ENCODE results near the gene CCR8. TPM values are rescaled to one million over a fixed set of nuclear protein-coding genes. Genes with fewer than 3 reads are reported as not detected.
"Not testable (repeated sequence)": the region's sequence is repeated elsewhere in the genome, so short reads cannot be mapped to it uniquely, and the experiment has no call there.

CCR8 gene
- total RNA-seq, 1 experiment from 2014 or later: not detected

DNA sequence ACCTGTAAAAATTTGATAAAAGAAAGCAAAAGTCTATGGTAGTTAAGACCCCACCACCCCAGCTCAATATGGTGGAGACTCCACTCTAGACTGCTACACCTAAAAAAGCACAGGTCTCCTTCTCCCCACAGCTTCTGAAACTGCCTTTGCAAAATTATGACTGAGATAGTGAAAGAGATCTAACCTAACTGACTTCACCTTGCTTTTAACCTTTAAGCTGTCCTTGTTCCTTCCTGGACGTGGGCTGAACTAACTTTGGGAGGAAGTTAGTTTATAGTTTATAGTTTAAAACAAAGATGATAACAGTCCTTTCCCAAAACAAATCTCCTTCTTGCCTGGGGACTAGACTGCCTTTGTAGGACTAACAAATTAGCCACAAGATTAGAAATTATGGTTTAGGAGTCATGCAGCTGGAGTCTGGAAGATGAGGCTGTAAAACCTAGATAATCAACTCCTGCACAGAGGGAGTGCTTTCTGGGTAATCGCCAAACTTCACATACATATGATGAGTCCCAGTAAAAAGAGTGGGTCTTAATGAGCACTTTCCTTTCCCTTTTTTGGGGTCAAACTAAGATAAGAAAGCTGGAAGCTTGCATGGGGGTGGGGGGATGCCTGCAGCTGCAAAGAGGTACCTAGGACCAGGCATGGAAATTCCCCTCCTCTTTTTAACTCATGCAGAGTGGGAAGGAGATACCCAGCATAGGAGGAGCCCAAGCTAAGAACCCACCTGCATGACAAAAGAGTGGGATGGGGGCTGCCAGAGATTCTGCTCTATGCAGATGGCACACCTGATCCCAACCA is 17.5 kb downstream of the CCR8 start:
- Histone ChIP-seq H3K4me1 (replicated peaks) (no peaks in the 10 kb centered on the region), H3K27me3 (replicated peaks) (no peaks in the 10 kb centered on the region), H3K4me3 (no peak overlapping the region), H3K36me3 (no peaks in the 10 kb centered on the region), H3K27ac (no peak overlapping the region), H3K9me3 (replicated peaks) (no peaks in the 10 kb centered on the region)
- DNase-seq (ENCODE audit: low read depth in 1 of 2, low spot score in 2 of 2): no peak

DNA sequence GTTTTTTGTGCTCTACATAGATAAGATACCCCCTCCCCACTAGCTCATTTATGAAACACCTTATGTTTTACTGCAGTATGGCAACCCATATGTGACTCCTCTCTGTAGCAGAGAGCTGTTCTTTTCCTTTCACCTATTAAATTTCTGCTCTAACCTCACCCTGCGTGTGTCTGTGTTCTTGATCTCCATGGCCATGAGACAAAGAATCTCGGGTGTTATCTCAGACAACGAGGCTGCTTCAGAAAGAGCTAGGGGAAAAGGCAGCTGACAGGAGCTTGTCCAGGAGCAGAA is 18.0 kb downstream of the CCR8 start:
- no peaks in the 10 kb centered on the region for H3K36me3 ChIP-seq

DNA sequence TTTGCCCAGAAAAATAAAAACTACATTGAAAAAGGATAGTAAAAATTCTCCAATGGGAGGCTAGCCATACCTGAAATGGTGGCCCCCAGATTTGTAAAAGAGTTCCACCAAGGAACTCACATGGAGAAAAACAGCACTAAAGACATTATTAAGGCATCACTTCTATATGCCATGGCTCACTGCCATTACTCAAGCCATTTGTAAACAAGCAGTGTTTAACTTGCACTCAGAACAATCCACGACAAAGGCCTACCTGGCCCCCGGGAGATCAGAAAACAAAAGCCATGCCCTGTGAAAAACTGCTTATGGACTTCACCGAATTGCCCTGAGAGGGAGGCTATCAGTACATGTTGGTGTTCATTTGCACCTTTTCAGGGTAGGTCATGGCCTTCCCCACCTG is 19.6 kb downstream of the CCR8 start:
- Histone ChIP-seq H3K4me1 (replicated peaks) (no peaks in the 10 kb centered on the region), H3K9me3 (replicated peaks) (no peaks in the 10 kb centered on the region), H3K36me3 (no peaks in the 10 kb centered on the region), H3K27me3 (replicated peaks) (no peaks in the 10 kb centered on the region), H3K27ac (no peak overlapping the region), H3K4me3 (no peak overlapping the region)
- DNase-seq (ENCODE audit: low read depth in 1 of 2, low spot score in 2 of 2): no peak

More for the DNA sequence above, 18.0 kb downstream of the CCR8 start:
- Histone ChIP-seq H3K9me3 (replicated peaks) (no peaks in the 10 kb centered on the region), H3K27ac (no peak overlapping the region), H3K4me3 (no peak overlapping the region), H3K4me1 (replicated peaks) (no peaks in the 10 kb centered on the region), H3K27me3 (replicated peaks) (no peaks in the 10 kb centered on the region)
- DNase-seq (ENCODE audit: low read depth in 1 of 2, low spot score in 2 of 2): no peak

DNA sequence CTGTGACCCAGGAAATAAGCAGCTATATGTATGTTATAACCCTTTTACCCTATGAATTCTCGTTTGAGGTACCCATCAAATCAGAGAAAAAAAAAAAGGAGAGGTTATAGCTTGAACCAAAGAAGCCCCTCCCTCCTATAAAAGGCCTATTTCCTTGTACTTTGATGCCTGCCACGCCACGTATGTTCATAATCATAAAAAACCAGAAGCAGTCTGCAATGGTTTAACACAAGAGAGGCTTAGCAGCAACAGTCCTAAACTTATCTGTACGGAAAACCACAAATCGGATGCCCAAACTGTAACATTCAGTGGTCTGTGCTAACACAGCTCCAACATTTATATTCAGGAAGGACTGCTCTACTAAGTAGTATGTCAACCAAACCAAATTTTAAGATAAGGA is 21.2 kb downstream of the CCR8 start:
- H3K27ac ChIP-seq: no peak overlapping the region

GRCh38 chr3:39351134-39351533 is 21.6 kb downstream of the CCR8 start:
- not testable (repeated sequence) for DNase-seq (ENCODE audit: low read depth in 1 of 2, low spot score in 2 of 2); H3K27ac ChIP-seq; H3K27me3 ChIP-seq (replicated peaks); H3K9me3 ChIP-seq (replicated peaks); H3K4me1 ChIP-seq (replicated peaks); H3K36me3 ChIP-seq; H3K4me3 ChIP-seq

More for the DNA sequence above, 21.2 kb downstream of the CCR8 start:
- H3K4me1 ChIP-seq (replicated peaks): no peaks in the 10 kb centered on the region
- no peaks in the 10 kb centered on the region for H3K36me3 ChIP-seq
- no peaks in the 10 kb centered on the region for H3K27me3 ChIP-seq (replicated peaks)
- no peak overlapping the region for H3K4me3 ChIP-seq
- no peaks in the 10 kb centered on the region for H3K9me3 ChIP-seq (replicated peaks)
- no peak for DNase-seq (ENCODE audit: low read depth in 1 of 2, low spot score in 2 of 2)

DNA sequence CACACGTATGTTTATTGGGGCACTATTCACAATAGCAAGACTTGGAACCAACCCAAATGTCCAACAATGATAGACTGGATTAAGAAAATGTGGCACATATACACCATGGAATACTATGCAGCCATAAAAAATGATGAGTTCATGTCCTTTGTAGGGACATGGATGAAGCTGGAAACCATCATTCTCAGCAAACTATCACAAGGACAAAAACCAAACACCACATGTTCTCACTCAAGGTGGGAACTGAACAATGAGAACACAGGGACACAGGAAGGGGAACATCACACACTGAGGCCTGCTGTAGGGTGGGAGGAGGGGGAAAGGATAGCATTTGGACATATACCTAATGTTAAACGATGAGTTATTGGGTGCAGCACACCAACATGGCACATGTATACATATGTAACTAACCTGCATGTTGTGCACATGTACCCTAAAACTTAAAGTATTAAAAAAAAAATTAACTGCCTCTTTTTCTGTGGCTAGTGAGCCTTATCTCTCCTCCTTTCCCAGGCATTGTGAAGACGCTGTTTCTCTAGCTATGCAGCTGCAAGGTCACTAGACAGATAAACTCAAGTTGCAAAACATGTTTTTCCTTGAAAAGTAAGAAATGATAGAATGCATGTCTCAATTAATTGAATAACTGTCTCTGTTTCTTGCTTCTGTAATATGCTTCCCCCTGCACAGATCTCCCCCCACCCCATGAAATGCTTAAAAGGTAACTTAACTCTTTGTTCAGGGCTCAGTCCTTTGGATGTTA is 23.8 kb downstream of the CCR8 start:
- not testable (repeated sequence) for DNase-seq (ENCODE audit: low read depth in 1 of 2, low spot score in 2 of 2); H3K36me3 ChIP-seq; H3K4me3 ChIP-seq; H3K27ac ChIP-seq; H3K27me3 ChIP-seq (replicated peaks); H3K9me3 ChIP-seq (replicated peaks); H3K4me1 ChIP-seq (replicated peaks)

DNA sequence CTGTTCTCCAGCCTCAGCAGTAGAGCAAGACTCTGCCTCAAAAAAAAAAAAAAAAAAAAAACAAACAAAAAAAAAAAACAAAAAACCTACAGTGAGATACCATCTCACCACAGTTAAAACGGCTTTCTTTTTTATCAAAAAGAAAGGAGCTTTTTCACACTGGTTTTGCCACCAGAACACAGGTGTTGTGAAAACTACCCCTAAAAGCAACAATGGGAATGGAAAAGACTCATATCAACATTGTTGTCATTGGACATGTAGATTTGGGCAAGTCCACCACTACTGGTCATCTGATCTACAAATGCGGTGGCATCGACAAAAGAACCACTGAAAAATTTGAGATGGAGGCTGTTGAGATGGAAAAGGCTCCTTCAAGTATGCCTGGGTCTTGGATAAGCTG is 28.8 kb downstream of the CCR8 start:
- Histone ChIP-seq H3K27ac (no peak overlapping the region), H3K27me3 (replicated peaks) (no peaks in the 10 kb centered on the region), H3K4me1 (replicated peaks) (no peaks in the 10 kb centered on the region), H3K4me3 (no peak overlapping the region), H3K36me3 (no peaks in the 10 kb centered on the region), H3K9me3 (replicated peaks) (no peaks in the 10 kb centered on the region)
- no peak for DNase-seq (ENCODE audit: low read depth in 1 of 2, low spot score in 2 of 2)

DNA sequence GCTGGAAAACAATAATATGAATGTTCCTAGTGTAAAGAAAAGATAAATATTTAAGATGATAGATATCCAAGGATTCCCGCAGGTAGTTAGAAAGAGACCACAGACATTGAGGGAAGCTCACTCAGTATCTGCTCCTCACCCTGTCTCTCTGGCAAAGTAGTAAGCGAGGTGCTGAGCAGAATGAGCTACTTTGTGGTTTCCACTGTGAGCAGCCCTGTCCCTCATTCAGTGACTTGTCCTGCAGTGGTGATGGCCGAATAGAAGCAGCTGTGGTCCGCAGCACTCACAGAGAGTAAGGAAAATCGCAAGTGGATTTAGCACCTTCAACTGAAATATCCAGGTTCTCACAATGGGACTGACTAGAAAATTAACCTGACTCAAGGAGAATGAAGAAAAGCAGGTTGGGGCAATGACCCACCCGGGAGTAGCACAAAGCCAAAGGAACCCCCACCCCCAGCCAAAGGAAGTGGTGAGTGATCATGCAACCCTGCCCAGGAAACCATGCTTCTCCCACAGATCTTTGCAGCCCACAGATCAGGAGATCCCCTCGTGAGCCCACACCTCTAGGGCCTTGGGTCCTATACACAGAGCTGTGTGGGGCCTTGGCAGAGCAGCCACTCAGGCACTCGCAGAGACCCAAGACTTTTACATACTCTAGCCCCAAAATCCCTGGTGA is 31.9 kb downstream of the CCR8 start:
- Histone ChIP-seq H3K27me3 (replicated peaks) (no peaks in the 10 kb centered on the region), H3K4me3 (no peak overlapping the region), H3K4me1 (replicated peaks) (no peaks in the 10 kb centered on the region), H3K27ac (no peak overlapping the region), H3K36me3 (no peaks in the 10 kb centered on the region), H3K9me3 (replicated peaks) (no peaks in the 10 kb centered on the region)
- no peak for DNase-seq (ENCODE audit: low read depth in 1 of 2, low spot score in 2 of 2)

DNA sequence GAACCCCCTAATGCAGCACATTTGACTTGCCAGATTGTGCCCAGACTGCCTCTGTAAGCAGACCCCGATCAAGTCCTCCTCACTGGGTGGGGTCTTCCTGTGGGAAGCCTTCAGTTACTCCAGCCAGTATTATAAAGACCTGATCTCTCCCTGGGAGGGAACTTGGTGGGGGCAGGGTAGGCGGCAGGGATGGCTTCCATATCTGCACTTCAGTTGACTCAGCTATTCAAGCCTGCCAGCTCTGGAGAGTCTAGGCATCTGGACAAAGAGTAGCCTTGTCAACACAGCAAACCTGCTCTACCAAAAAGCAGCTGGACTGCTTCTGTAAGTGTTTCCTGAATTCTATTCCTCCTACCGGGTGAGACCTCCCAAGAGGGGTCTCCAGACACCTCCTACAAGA is 32.7 kb downstream of the CCR8 start:
- Histone ChIP-seq H3K36me3 (no peaks in the 10 kb centered on the region), H3K9me3 (replicated peaks) (no peaks in the 10 kb centered on the region), H3K27me3 (replicated peaks) (no peaks in the 10 kb centered on the region), H3K4me1 (replicated peaks) (no peaks in the 10 kb centered on the region), H3K27ac (no peak overlapping the region), H3K4me3 (no peak overlapping the region)
- no peak for DNase-seq (ENCODE audit: low read depth in 1 of 2, low spot score in 2 of 2)

DNA sequence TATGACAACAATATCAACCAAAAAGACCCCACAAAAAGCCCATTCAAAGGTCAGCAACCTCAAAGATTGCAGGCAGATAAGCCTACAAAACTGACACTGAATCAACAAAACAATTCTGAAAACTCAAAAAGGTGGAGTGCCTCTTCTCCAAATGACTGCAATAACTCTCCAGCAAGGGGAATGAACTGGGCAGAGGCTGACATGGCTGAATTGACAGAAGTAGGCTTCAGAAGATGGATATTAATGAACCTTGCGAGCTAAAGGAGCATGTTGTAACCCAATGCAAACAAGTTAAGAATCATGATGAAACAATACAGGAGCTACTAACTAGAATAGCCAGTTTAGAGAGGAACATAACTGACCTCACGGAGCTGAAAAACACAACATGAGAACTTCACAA is 33.3 kb downstream of the CCR8 start:
- H3K27me3 ChIP-seq (replicated peaks): no peaks in the 10 kb centered on the region
- H3K4me3 ChIP-seq: no peak overlapping the region
- no peak overlapping the region for H3K27ac ChIP-seq
- no peaks in the 10 kb centered on the region for H3K9me3 ChIP-seq (replicated peaks)
- no peak for DNase-seq (ENCODE audit: low read depth in 1 of 2, low spot score in 2 of 2)
- no peaks in the 10 kb centered on the region for H3K36me3 ChIP-seq
- H3K4me1 ChIP-seq (replicated peaks): no peaks in the 10 kb centered on the region

DNA sequence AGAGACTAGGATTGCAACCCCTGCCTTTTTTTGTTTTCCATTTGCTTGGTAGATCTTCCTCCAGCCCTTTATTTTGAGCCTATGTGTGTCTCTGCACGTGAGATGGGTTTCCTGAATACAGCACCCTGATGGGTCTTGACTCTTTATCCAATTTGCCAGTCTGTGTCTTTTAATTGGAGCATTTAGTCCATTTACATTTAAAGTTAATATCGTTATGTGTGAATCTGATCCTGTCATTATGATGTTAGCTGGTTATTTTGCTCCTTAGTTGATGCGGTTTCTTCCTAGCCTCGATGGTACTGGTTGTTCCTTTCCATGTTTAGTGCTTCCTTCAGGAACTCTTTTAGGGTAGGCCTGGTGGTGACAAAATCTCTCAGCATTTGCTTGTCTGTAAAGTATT is 40.9 kb downstream of the CCR8 start:
- not testable (repeated sequence) for H3K9me3 ChIP-seq (replicated peaks); H3K36me3 ChIP-seq; DNase-seq (ENCODE audit: low read depth in 1 of 2, low spot score in 2 of 2); H3K27me3 ChIP-seq (replicated peaks); H3K4me1 ChIP-seq (replicated peaks); H3K27ac ChIP-seq; H3K4me3 ChIP-seq

- no peaks in the 10 kb centered on the region for H3K4me1 ChIP-seq (replicated peaks)
- no peaks in the 10 kb centered on the region for H3K9me3 ChIP-seq (replicated peaks)
- H3K27ac ChIP-seq: no peak overlapping the region
- no peak overlapping the region for H3K4me3 ChIP-seq
- no peaks in the 10 kb centered on the region for H3K36me3 ChIP-seq
- H3K27me3 ChIP-seq (replicated peaks): no peaks in the 10 kb centered on the region
- DNase-seq (ENCODE audit: low read depth in 1 of 2, low spot score in 2 of 2): no peak
Measured at GRCh38 chr3:39372833-39373232, 43.3 kb downstream of the CCR8 start.

GRCh38 chr3:39376959-39377634 is 47.6 kb downstream of the CCR8 start:
- Histone ChIP-seq H3K9me3 (replicated peaks) (no peaks in the 10 kb centered on the region), H3K27ac (no peak overlapping the region), H3K27me3 (replicated peaks) (no peaks in the 10 kb centered on the region), H3K4me1 (replicated peaks) (no peaks in the 10 kb centered on the region), H3K36me3 (no peaks in the 10 kb centered on the region), H3K4me3 (no peak overlapping the region)
- no peak for DNase-seq (ENCODE audit: low read depth in 1 of 2, low spot score in 2 of 2)

DNA sequence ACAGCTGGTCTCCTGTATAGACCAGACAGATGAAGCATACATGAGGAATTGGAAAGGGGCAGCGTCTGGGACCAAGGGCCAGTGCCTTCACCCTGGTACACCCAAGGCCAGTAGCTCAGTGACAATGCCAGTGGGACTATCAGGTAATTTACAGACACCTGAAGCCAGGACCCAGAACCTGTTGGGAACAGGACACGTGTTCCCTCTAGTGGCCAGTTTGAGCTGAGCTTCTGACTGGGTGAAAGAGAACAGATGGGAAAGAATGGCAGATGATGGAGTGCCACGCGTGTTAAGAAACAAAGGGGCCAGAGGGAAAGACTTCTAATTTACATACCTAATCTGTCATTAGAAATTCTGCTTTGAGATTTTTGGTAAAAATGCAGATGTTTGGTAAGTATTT is 48.6 kb downstream of the CCR8 start:
- no peaks in the 10 kb centered on the region for H3K9me3 ChIP-seq (replicated peaks)
- DNase-seq (ENCODE audit: low read depth in 1 of 2, low spot score in 2 of 2): no peak
- H3K27me3 ChIP-seq (replicated peaks): no peaks in the 10 kb centered on the region
- H3K4me3 ChIP-seq: no peak overlapping the region
- no peaks in the 10 kb centered on the region for H3K36me3 ChIP-seq
- H3K27ac ChIP-seq: no peak overlapping the region
- H3K4me1 ChIP-seq (replicated peaks): no peaks in the 10 kb centered on the region; the same call in 1 of the 2 replicates

Measured in SJSA1 (cell line).